OCI-LY1 (cell line): ENCODE results near the gene ZCCHC12.

Source experiments
- H2AFZ ChIP-seq: fragments of 200-600 bp; sonication (generic), shearing (Covaris generic); 2 replicates; pipeline ENCODE4 v1.6.0; 2014; ENCODE audit warnings: antibody characterized with exemption, mild to moderate bottlenecking, low read length
- H3F3A ChIP-seq: fragments of 200-600 bp; sonication (generic), shearing (Covaris generic); 2 replicates; pipeline ENCODE4 v1.6.0; 2014; ENCODE audit warnings: mild to moderate bottlenecking, antibody characterized with exemption, low read length, moderate library complexity; ENCODE audit not compliant: insufficient read depth
- H3K27ac ChIP-seq: fragments of 200-600 bp; sonication (generic); 2 replicates; pipeline ENCODE4 v1.5.1; 2014; ENCODE audit warnings: low read length, mixed run types, mild to moderate bottlenecking, low read depth; ENCODE audit not compliant: poor library complexity, severe bottlenecking
- H3K27me3 ChIP-seq: fragments of 200-600 bp; sonication (generic); 2 replicates; pipeline ENCODE4 v1.6.0; 2014; ENCODE audit warnings: antibody characterized with exemption, mild to moderate bottlenecking, low read length, moderate library complexity; ENCODE audit not compliant: insufficient read depth
- H3K36me3 ChIP-seq: fragments of 200-600 bp; sonication (generic); 2 replicates; pipeline ENCODE4 v1.6.1; 2014; ENCODE audit warnings: mild to moderate bottlenecking, antibody characterized with exemption, low read length, moderate library complexity, mixed read lengths; ENCODE audit not compliant: insufficient read depth
- H3K4me1 ChIP-seq: fragments of 200-600 bp; sonication (generic); 2 replicates; pipeline ENCODE4 v1.5.1; 2014; ENCODE audit warnings: mild to moderate bottlenecking, low read length, moderate library complexity; ENCODE audit not compliant: insufficient read depth, severe bottlenecking
- H3K4me2 ChIP-seq: fragments of 200-600 bp; sonication (generic), shearing (Covaris generic); 2 replicates; pipeline ENCODE4 v1.6.1; 2014; ENCODE audit warnings: low read length
- H3K4me3 ChIP-seq: fragments of 200-600 bp; sonication (generic); 2 replicates; pipeline ENCODE4 v1.5.1; 2014; ENCODE audit warnings: low read length, low read depth, mild to moderate bottlenecking, mixed read lengths; ENCODE audit not compliant: poor library complexity, severe bottlenecking
- H3K79me2 ChIP-seq: fragments of 200-600 bp; shearing (Covaris generic); 2 replicates; pipeline ENCODE4 v1.6.1; 2016; ENCODE audit warnings: mixed run types, low read length, mixed read lengths; ENCODE audit not compliant: insufficient read depth
- H3K9ac ChIP-seq: fragments of 200-600 bp; sonication (generic), shearing (Covaris generic); 2 replicates; pipeline ENCODE4 v1.6.1; 2014; ENCODE audit warnings: mild to moderate bottlenecking, low read length, mixed read lengths
- H3K9me2 ChIP-seq: fragments of 200-600 bp; sonication (generic), shearing (Covaris generic); 2 replicates; pipeline ENCODE4 v1.6.1; 2014; ENCODE audit warnings: low read depth, mild to moderate bottlenecking, low read length, mixed read lengths
- H3K9me3 ChIP-seq: fragments of 200-600 bp; shearing (Covaris generic); 2 replicates; pipeline ENCODE4 v1.6.1; 2014; ENCODE audit warnings: low read length, mixed read lengths
- H4K20me1 ChIP-seq: fragments of 200-600 bp; sonication (generic), shearing (Covaris generic); 2 replicates; pipeline ENCODE4 v1.6.0; 2016; ENCODE audit warnings: mild to moderate bottlenecking, low read length; ENCODE audit not compliant: insufficient read depth
- EZH2 ChIP-seq: fragments of 200-600 bp; sonication (generic), shearing (Covaris generic); IDR thresholded peaks from 2 replicates; pipeline ENCODE4 v1.8.0; 2017; ENCODE audit warnings: borderline replicate concordance, mixed run types, mild to moderate bottlenecking, antibody characterized with exemption, low read length, moderate library complexity, mixed read lengths
- TF ChIP-seq, protein P1 (sequence below): fragments of 200-600 bp; sonication (generic), shearing (Covaris generic); IDR thresholded peaks from 2 replicates; pipeline ENCODE4 v1.5.1; 2017; ENCODE audit warnings: mild to moderate bottlenecking, antibody characterized with exemption, low read length, moderate library complexity, mixed read lengths

Gene ZCCHC12

DNA sequence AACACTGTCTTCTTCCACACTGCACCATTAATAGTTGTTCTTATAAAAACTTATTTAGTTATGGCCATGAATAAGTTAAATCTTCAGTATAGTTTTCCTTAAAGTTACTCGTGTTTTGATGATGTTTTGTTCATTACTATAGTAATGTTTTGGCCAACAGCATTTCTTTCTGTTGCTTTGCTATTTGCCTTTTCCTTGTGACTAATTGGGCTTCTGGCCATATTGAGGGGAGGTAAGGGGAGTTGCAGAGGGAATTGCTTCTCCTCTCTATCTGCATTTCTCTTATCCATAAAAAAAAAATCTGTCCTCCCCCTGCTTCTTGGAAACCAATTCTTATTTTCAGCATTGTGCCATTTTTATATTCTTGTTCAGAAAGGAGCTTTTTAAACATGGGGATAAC is 42.7 kb upstream of the ZCCHC12 start:
- no peaks in the 10 kb centered on the region for H3K27me3 ChIP-seq
- H3K9me2 ChIP-seq = no peaks in the 10 kb centered on the region
- no peaks in the 10 kb centered on the region for H3K79me2 ChIP-seq
- no peaks in the 10 kb centered on the region for H3K36me3 ChIP-seq
- H3F3A ChIP-seq = no peaks in the 10 kb centered on the region
- H3K4me2 ChIP-seq = no peak overlapping the region
- H2AFZ ChIP-seq = no peak overlapping the region
- no peaks in the 10 kb centered on the region for H3K9me3 ChIP-seq
- TF ChIP-seq, protein P1, sequence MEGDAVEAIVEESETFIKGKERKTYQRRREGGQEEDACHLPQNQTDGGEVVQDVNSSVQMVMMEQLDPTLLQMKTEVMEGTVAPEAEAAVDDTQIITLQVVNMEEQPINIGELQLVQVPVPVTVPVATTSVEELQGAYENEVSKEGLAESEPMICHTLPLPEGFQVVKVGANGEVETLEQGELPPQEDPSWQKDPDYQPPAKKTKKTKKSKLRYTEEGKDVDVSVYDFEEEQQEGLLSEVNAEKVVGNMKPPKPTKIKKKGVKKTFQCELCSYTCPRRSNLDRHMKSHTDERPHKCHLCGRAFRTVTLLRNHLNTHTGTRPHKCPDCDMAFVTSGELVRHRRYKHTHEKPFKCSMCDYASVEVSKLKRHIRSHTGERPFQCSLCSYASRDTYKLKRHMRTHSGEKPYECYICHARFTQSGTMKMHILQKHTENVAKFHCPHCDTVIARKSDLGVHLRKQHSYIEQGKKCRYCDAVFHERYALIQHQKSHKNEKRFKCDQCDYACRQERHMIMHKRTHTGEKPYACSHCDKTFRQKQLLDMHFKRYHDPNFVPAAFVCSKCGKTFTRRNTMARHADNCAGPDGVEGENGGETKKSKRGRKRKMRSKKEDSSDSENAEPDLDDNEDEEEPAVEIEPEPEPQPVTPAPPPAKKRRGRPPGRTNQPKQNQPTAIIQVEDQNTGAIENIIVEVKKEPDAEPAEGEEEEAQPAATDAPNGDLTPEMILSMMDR = no peak
- no peak for TF ChIP-seq EZH2
- no peak overlapping the region for H3K9ac ChIP-seq
- H4K20me1 ChIP-seq = no peaks in the 10 kb centered on the region
- no peak overlapping the region for H3K4me3 ChIP-seq
- no peak overlapping the region for H3K27ac ChIP-seq
- H3K4me1 ChIP-seq = no peaks in the 10 kb centered on the region

GRCh38 chrX:118795528-118796280 is 27.9 kb upstream of the ZCCHC12 start:
- Histone ChIP-seq H3K4me2 (no peak overlapping the region), H3K9me2 (no peaks in the 10 kb centered on the region), H3K4me3 (no peak overlapping the region), H3K9me3 (no peaks in the 10 kb centered on the region), H3K79me2 (no peaks in the 10 kb centered on the region), H3K27me3 (no peaks in the 10 kb centered on the region), H3K9ac (no peak overlapping the region), H3F3A (no peaks in the 10 kb centered on the region), H3K36me3 (no peaks in the 10 kb centered on the region), H2AFZ (no peak overlapping the region), H3K4me1 (no peaks in the 10 kb centered on the region), H3K27ac (no peak overlapping the region), H4K20me1 (no peaks in the 10 kb centered on the region)
- TF ChIP-seq, protein P1 = no peak
- no peak for TF ChIP-seq EZH2

- H3K9ac ChIP-seq = no peak overlapping the region
- H3K9me2 ChIP-seq = no peaks in the 10 kb centered on the region
- no peak overlapping the region for H3K27ac ChIP-seq
- H3K79me2 ChIP-seq = no peaks in the 10 kb centered on the region
- no peaks in the 10 kb centered on the region for H3K27me3 ChIP-seq
- H3K4me3 ChIP-seq = no peak overlapping the region
- H3F3A ChIP-seq = no peaks in the 10 kb centered on the region
- no peaks in the 10 kb centered on the region for H3K9me3 ChIP-seq
- H3K4me1 ChIP-seq = no peaks in the 10 kb centered on the region
- H3K36me3 ChIP-seq = no peaks in the 10 kb centered on the region
- no peaks in the 10 kb centered on the region for H4K20me1 ChIP-seq
- H3K4me2 ChIP-seq = no peak overlapping the region
- no peak overlapping the region for H2AFZ ChIP-seq
- TF ChIP-seq, protein P1 = no peak
- TF ChIP-seq EZH2 = no peak
Measured at GRCh38 chrX:118802857-118803256, 20.8 kb upstream of the ZCCHC12 start.
